H1 (cell line): ENCODE measurements around the gene PTPRE. TPM values are rescaled to one million over a fixed set of nuclear protein-coding genes. Genes with fewer than 3 reads are reported as not detected.

Experiments
- CEBPB ChIP-seq: IDR thresholded peaks from 2 replicates; pipeline ENCODE4 v1.6.1; 2012; ENCODE audit warnings: low read depth, low read length
- CHD1 ChIP-seq: IDR thresholded peaks from 2 replicates; pipeline ENCODE4 v1.6.1; 2012; ENCODE audit warnings: low read depth, low read length, improper control_type of control experiment
- EGR1 ChIP-seq: IDR thresholded peaks from 2 replicates; pipeline ENCODE4 v1.6.1; 2011; ENCODE audit warnings: low read depth, low read length, borderline replicate concordance
- EP300 ChIP-seq, 2 experiments: IDR thresholded peaks; 1 replicate in 1 of 2; 2 replicates in 1 of 2; pipeline ENCODE4 v1.6.1; 2011 to 2012; ENCODE audit warnings: low read depth in 2 of 2, low read length in 2 of 2, mild to moderate bottlenecking in 2 of 2, borderline replicate concordance in 1 of 2, inconsistent platforms in 1 of 2, moderate library complexity in 1 of 2
- GABPA ChIP-seq: IDR thresholded peaks from 2 replicates; pipeline ENCODE4 v1.6.1; 2011; ENCODE audit warnings: mild to moderate bottlenecking, low read length, moderate library complexity, borderline replicate concordance; ENCODE audit not compliant: insufficient read depth
- HDAC2 ChIP-seq, 2 experiments: fragments of 300-600 bp in 1 of 2; sonication (generic) in 1 of 2; IDR thresholded peaks; 2 replicates each; pipeline ENCODE4 v1.6.1; 2011 to 2012; ENCODE audit warnings: low read depth in 2 of 2, low read length in 2 of 2, mild to moderate bottlenecking in 2 of 2, moderate library complexity in 2 of 2, borderline replicate concordance in 1 of 2, inconsistent platforms in 1 of 2
- HDAC6 ChIP-seq: IDR thresholded peaks from one replicate; pipeline ENCODE4 v1.7.1; 2012; ENCODE audit warnings: low read depth, mild to moderate bottlenecking, inconsistent platforms, low read length, moderate library complexity
- KDM4A ChIP-seq: IDR thresholded peaks from one replicate; pipeline ENCODE4 v1.7.1; 2012; ENCODE audit warnings: low read depth, mild to moderate bottlenecking, moderate library complexity, low read length, inconsistent platforms; ENCODE audit not compliant: severe bottlenecking
- KDM5A ChIP-seq: fragments of 200-600 bp; IDR thresholded peaks from 2 replicates; pipeline ENCODE4 v1.7.1; 2012; ENCODE audit warnings: mild to moderate bottlenecking, low read length, inconsistent platforms, mixed read lengths
- PHF8 ChIP-seq: fragments of 200-600 bp; sonication (generic); conservative IDR thresholded peaks from 2 replicates; pipeline ENCODE4 v1.7.1; 2012; ENCODE audit warnings: low read depth, mild to moderate bottlenecking, inconsistent platforms, low read length, moderate library complexity
- RAD21 ChIP-seq, 2 experiments: IDR thresholded peaks in 1 of 2; conservative IDR thresholded peaks in 1 of 2; 2 replicates each; pipeline ENCODE4 v1.6.1; 2011; ENCODE audit warnings: low read depth in 2 of 2, low read length in 2 of 2, improper control_type of control experiment in 1 of 2, inconsistent platforms in 1 of 2, mild to moderate bottlenecking in 1 of 2, moderate library complexity in 1 of 2
- RXRA ChIP-seq: IDR thresholded peaks from 2 replicates; pipeline ENCODE4 v1.6.1; 2011; ENCODE audit warnings: low read depth, mild to moderate bottlenecking, low read length, moderate library complexity; ENCODE audit not compliant: insufficient read depth
- SIX5 ChIP-seq: IDR thresholded peaks from 2 replicates; pipeline ENCODE4 v1.6.1; 2011; ENCODE audit warnings: mild to moderate bottlenecking, low read depth, low read length
- SRF ChIP-seq: IDR thresholded peaks from 2 replicates; pipeline ENCODE4 v1.6.1; 2011; ENCODE audit warnings: mild to moderate bottlenecking, low read depth, low read length, moderate library complexity
- TAF7 ChIP-seq: optimal IDR thresholded peaks from 2 replicates; pipeline ENCODE3; 2011; ENCODE audit warnings: low read depth, mild to moderate bottlenecking, inconsistent platforms, low read length, moderate library complexity, borderline replicate concordance
- TBP ChIP-seq: IDR thresholded peaks from 2 replicates; pipeline ENCODE4 v1.6.1; 2011; ENCODE audit warnings: low read depth, low read length, improper control_type of control experiment
- TCF12 ChIP-seq: IDR thresholded peaks from 2 replicates; pipeline ENCODE4 v1.6.1; 2011; ENCODE audit warnings: low read depth, mild to moderate bottlenecking, low read length
- YY1 ChIP-seq: IDR thresholded peaks from 2 replicates; pipeline ENCODE4 v1.6.1; 2011; ENCODE audit warnings: low read depth, mild to moderate bottlenecking, low read length
- polyA plus RNA-seq, 7 experiments: library from polyadenylated mRNA; depleted of rRNA in 3 of 7; stranded (reverse) in 5 of 7; unstranded in 2 of 7; fragments of >200 nt in 5 of 7; fragments of 200-250 nt in 2 of 7; gene quantifications; 1 replicate in 5 of 7; 2 replicates in 1 of 7; 4 replicates in 1 of 7; pipeline versions ENCODE4 v1.2.1 to v1.2.3, GENCODE V29; 2011 to 2013; ENCODE audit warnings: missing spikeins in 2 of 7, mixed read lengths in 2 of 7
- total RNA-seq: library from RNA; stranded (reverse); fragmentation: NEBNext Ultra II Directional; extraction: Animal tissue kit (Norgen Biotek cat#: 25700); gene quantifications from 2 replicates; pipeline ENCODE4 v1.2.1, GENCODE V29; 2021
- TF ChIP-seq, protein P1 (sequence below): IDR thresholded peaks from 2 replicates; pipeline ENCODE4 v1.6.1; 2012; ENCODE audit warnings: inconsistent platforms
- TF ChIP-seq, protein P2 (sequence below): IDR thresholded peaks from 2 replicates; pipeline ENCODE4 v1.6.1; 2011; ENCODE audit warnings: low read depth, mild to moderate bottlenecking, low read length; ENCODE audit not compliant: insufficient read depth

The PTPRE gene
- total and polyA plus RNA-seq, 2 of the 8 experiments (the other 6 are each of a cell fraction or from before 2014, with no cell fraction given): 0.33 to 0.54 TPM

DNA sequence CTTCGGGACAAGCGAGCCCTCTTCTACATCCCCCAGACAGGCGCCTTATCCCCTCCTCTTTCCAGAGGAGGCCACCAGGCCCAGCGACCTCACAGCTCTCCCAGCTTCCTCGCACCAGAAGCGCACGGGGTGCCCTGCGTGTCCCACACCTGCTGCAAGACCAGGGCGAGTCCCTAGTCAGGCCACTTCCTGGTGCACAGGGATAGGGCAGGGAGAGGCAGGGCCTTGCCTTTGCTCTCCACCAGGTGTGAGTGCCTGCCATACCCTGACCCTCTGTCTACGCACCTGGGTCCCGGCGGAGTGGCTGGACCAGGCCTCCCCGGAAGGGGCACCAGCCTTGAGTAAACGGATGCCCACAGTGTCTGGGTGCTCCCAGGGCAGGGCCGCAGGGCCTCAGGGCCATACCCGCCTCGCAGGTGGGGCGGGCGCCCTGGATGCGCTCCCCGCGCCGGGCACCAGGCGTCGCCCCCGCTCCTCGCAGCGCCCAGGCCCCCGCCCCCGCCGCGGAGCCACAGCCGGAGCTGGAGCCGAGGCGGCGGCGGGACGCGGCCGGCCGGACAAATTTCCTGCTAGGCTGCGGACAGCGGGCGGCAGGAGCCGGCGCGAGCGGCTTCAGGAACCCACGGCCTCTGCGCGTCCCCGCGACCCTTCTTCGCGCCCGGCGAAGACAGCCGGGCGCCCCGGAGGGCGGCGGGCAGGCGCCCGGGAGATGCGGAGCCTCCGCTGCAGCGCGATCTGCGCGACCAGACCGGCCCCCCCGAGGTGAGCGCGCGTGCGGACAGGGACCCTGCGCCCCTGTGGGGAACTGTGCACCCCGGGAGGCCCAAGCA lies at the start of gene PTPRE (continued):
- no peak; the same call in 1 of the 2 replicates for TF ChIP-seq YY1
- TF ChIP-seq TCF12: no peak
- TF ChIP-seq RXRA: no peak
- peak; percentile 30; the same call in 1 of the 2 replicates for TF ChIP-seq PHF8
- TF ChIP-seq SIX5: no peak
- peak in 1 of 2 experiments; percentile 21; a peak in 1 of 4 replicates for TF ChIP-seq HDAC2 (IDR thresholded peaks at IDR 0.05; ENCODE audit: borderline replicate concordance in 1 of 2, low read depth in 2 of 2, low read length in 2 of 2)
- peak; percentile 90 for TF ChIP-seq KDM4A
- TF ChIP-seq GABPA: 0 out of 2 replicates have a peak, but pooled peaks have one; percentile 11
- TF ChIP-seq EP300 (IDR thresholded peaks at IDR 0.05; ENCODE audit: borderline replicate concordance in 1 of 2, low read depth in 2 of 2, low read length in 2 of 2): no peak
- no peak for TF ChIP-seq TBP
- TF ChIP-seq, protein P1, sequence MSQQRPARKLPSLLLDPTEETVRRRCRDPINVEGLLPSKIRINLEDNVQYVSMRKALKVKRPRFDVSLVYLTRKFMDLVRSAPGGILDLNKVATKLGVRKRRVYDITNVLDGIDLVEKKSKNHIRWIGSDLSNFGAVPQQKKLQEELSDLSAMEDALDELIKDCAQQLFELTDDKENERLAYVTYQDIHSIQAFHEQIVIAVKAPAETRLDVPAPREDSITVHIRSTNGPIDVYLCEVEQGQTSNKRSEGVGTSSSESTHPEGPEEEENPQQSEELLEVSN: 0 out of 2 replicates have a peak, but pooled peaks have one; percentile 26
- no peak for TF ChIP-seq HDAC6
- no peak for TF ChIP-seq TAF7
- TF ChIP-seq RAD21 (IDR thresholded peaks at IDR 0.05 in 1 of 2, conservative IDR thresholded peaks at IDR 0.05 in 1 of 2; ENCODE audit: low read depth in 2 of 2, low read length in 2 of 2): peak; percentile 67 to 91
- TF ChIP-seq EGR1: peak; percentile 93
- no peak for TF ChIP-seq CHD1
- no peak for TF ChIP-seq KDM5A
- no peak for TF ChIP-seq CEBPB
- TF ChIP-seq, protein P2, sequence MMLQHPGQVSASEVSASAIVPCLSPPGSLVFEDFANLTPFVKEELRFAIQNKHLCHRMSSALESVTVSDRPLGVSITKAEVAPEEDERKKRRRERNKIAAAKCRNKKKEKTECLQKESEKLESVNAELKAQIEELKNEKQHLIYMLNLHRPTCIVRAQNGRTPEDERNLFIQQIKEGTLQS: no peak
- no peak for TF ChIP-seq SRF
